Mesendoderm (in vitro differentiated cells): Measurements from ENCODE around the gene ZNF318.
A peak's percentile ranks its signal among the peaks of the same experiment; 100 is the strongest.
"Not testable (repeated sequence)": the region's sequence is repeated elsewhere in the genome, so short reads cannot be mapped to it uniquely, and the experiment has no call there.

ENCODE experiments used
- DNase-seq: peaks from one replicate; pipeline ENCODE4 v3.0.0; 2013
- H2AK5ac ChIP-seq: 2 replicates; pipeline ENCODE4 v1.6.1; 2013; ENCODE audit warnings: low read length, inconsistent platforms
- H2BK120ac ChIP-seq: 2 replicates; pipeline ENCODE4 v1.6.1; 2013; ENCODE audit warnings: low read depth, mild to moderate bottlenecking, low read length, moderate library complexity, mixed read lengths
- H2BK15ac ChIP-seq: replicated peaks from 2 replicates; pipeline ENCODE4 v1.6.1; 2013; ENCODE audit warnings: low read depth, mild to moderate bottlenecking, moderate library complexity
- H2BK5ac ChIP-seq: 2 replicates; pipeline ENCODE4 v1.6.1; 2013; ENCODE audit warnings: low read length, inconsistent platforms
- H3K18ac ChIP-seq: 2 replicates; pipeline ENCODE4 v1.6.1; 2013; ENCODE audit warnings: mild to moderate bottlenecking, low read length, mixed read lengths
- H3K23ac ChIP-seq: one replicate; pipeline ENCODE4 v1.6.1; 2013; ENCODE audit warnings: low read length
- H3K27ac ChIP-seq: 2 replicates; pipeline ENCODE4 v1.5.1; 2013; ENCODE audit warnings: low read depth, mild to moderate bottlenecking, inconsistent platforms, low read length, moderate library complexity
- H3K27me3 ChIP-seq: 2 replicates; pipeline ENCODE4 v1.6.1; 2013; ENCODE audit warnings: low read length, control low read depth, mild to moderate bottlenecking, inconsistent platforms; ENCODE audit not compliant: insufficient read depth, poor library complexity
- H3K36me3 ChIP-seq: 2 replicates; pipeline ENCODE4 v1.6.1; 2013; ENCODE audit warnings: low read length, inconsistent platforms; ENCODE audit not compliant: control insufficient read depth, insufficient read depth
- H3K4ac ChIP-seq: one replicate; pipeline ENCODE4 v1.6.1; 2013; ENCODE audit warnings: low read depth, mild to moderate bottlenecking, low read length, moderate library complexity
- H3K4me1 ChIP-seq: 2 replicates; pipeline ENCODE4 v1.6.1; 2013; ENCODE audit warnings: low read depth, low read length, inconsistent platforms; ENCODE audit not compliant: control insufficient read depth
- H3K4me2 ChIP-seq: 2 replicates; pipeline ENCODE4 v1.6.1; 2013; ENCODE audit warnings: low read length
- H3K4me3 ChIP-seq: 2 replicates; pipeline ENCODE4 v1.5.1; 2013; ENCODE audit warnings: mild to moderate bottlenecking, low read length
- H3K56ac ChIP-seq: one replicate; pipeline ENCODE4 v1.6.1; 2013; ENCODE audit warnings: low read length
- H3K79me1 ChIP-seq: 2 replicates; pipeline ENCODE4 v1.6.1; 2013; ENCODE audit warnings: low read length, inconsistent platforms
- H3K79me2 ChIP-seq: 2 replicates; pipeline ENCODE4 v1.6.1; 2013; ENCODE audit warnings: mild to moderate bottlenecking, low read length; ENCODE audit not compliant: control insufficient read depth, insufficient read depth
- H3K9ac ChIP-seq: 2 replicates; pipeline ENCODE4 v1.6.1; 2013; ENCODE audit warnings: low read length, inconsistent platforms
- H4K5ac ChIP-seq: one replicate; pipeline ENCODE4 v1.6.1; 2013; ENCODE audit warnings: low read length
- H4K8ac ChIP-seq: one replicate; pipeline ENCODE4 v1.6.1; 2013; ENCODE audit warnings: low read depth, mild to moderate bottlenecking, control low read depth, low read length, moderate library complexity
- WGBS: extraction: QIAGEN DNeasy Blood & Tissue Kit; methylation state at CpG from one replicate; pipeline ENCODE4 v1.1.7; 2013; ENCODE audit warnings: low lambda C conversion rate, missing lambda C conversion rate; ENCODE audit not compliant: insufficient coverage; ENCODE audit errors: extremely low coverage; 5-methylcytosine and 5-hydroxymethylcytosine counted together

ZNF318 gene

DNA sequence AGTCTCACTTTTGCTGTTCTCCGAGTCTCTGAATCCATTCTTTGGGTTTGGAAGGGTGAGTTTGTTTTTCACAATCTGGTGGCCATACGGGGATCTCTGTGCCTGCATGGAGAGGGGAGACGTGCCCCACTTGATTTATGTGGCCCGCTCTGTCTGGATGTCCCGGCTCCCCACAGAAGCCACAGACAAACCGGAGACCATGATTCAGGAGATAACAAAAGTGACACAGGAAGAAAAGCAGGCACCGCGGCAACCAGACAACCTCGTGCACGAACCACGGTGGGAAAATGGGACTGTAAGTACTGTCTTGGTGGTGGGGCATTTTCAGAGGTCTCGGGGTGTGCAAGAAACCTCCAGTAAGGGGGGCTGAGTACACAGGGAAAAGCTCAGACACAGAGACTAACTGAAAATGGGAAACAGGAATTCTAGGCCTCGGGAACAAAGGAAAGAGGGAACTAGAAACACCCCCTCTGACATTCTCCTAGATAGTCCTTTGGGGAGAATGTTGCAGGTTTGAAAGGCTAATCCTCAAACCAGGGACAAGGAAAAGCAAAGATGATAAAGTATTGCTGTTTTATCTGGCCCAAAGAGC, 22.1 kb upstream of the ZNF318 start:
- H3K18ac ChIP-seq, result no peak overlapping the region
- H2BK5ac ChIP-seq, result no peak overlapping the region
- no peak overlapping the region for H3K4me3 ChIP-seq
- H3K4me2 ChIP-seq, result no peak overlapping the region
- H3K79me1 ChIP-seq, result no peaks in the 10 kb centered on the region
- no peak overlapping the region for H3K9ac ChIP-seq
- H2AK5ac ChIP-seq, result no peak overlapping the region
- H3K4ac ChIP-seq, result no peak overlapping the region
- H3K79me2 ChIP-seq, result no peaks in the 10 kb centered on the region
- H3K56ac ChIP-seq, result peak overlapping the region; percentile 42
- no peak overlapping the region for H2BK120ac ChIP-seq
- H4K8ac ChIP-seq, result no peak overlapping the region
- H2BK15ac ChIP-seq, result no peak overlapping the region
- H3K36me3 ChIP-seq, result no peaks in the 10 kb centered on the region
- H4K5ac ChIP-seq, result no peak overlapping the region
- no peaks in the 10 kb centered on the region for H3K27me3 ChIP-seq
- DNase-seq, result no peak
- no peaks in the 10 kb centered on the region for H3K4me1 ChIP-seq
- H3K23ac ChIP-seq, result no peak overlapping the region
- H3K27ac ChIP-seq, result no peak overlapping the region
- no CpG with 5 or more reads among the region's 13 CpGs for WGBS

DNA sequence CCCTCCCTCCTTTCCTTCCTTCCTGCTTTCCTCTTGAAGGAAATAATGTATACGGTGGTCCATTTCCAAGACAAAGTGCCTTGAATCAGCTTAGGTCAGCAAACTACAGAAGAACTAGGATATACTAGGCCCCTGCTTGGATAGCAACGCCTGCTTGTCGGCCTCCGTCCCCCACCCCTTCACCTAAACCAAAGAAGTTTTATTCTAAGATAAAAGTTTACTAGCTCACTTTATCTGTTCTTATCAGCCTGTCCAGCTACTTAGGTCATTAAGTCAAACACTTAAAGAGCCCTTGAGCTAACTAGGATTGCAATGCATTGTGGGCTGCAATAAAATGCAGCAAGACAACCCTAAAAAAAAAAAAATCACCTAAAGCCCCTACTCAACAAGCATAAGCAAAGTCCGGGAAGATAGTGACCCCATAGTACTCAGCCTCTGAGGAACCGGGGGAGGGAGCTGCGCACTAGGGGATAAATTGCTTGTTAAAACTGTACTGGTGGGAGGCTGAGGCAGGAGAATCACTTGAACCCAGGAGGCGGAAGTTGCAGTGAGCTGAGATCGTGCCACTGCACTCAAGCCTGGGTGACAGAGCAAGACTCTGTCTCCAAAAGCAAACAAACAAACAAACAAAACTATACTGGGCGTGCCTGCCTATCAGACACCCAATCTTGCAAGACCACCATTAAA, 21.4 kb upstream of the ZNF318 start:
- WGBS, result no CpG with 5 or more reads among the region's 10 CpGs
- not testable (repeated sequence) for H2AK5ac ChIP-seq, H3K18ac ChIP-seq, H3K4me1 ChIP-seq, DNase-seq, H4K8ac ChIP-seq, H3K23ac ChIP-seq, H3K36me3 ChIP-seq, H3K27ac ChIP-seq, H2BK15ac ChIP-seq, H2BK120ac ChIP-seq, H2BK5ac ChIP-seq, H3K4ac ChIP-seq, H3K4me3 ChIP-seq, H4K5ac ChIP-seq, H3K4me2 ChIP-seq, H3K56ac ChIP-seq, H3K79me2 ChIP-seq, H3K27me3 ChIP-seq, H3K79me1 ChIP-seq, H3K9ac ChIP-seq

DNA sequence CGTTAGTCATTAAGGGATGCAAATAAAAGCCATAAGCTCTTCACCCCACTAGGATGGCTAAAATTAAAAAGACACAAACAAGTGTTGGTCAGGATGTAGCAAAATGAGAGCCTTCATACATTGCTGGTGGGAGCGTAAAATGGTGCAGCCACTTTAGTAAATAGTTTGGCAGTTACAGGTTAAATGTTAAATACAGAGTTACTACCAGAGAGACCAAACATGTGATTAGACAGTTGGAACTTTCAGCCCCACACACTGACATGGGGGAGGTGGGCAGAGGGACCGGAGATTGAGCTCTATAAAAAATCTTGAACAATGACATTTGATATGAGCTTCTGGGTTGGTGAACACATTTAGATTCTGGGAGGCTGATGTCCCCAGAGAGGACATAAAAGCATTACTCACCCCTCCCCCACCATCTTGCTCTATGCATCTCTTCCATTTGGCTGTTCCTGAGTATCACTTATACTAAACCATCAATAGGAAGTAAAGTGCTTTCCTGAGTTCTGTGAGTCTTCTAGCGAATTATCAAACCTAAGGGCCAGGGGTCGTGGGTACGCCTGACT, 20.4 kb upstream of the ZNF318 start:
- Histone ChIP-seq H4K8ac (no peak overlapping the region), H3K4me2 (no peak overlapping the region), H3K9ac (no peak overlapping the region), H3K18ac (no peak overlapping the region), H3K4ac (no peak overlapping the region), H4K5ac (no peak overlapping the region), H3K36me3 (no peaks in the 10 kb centered on the region), H3K27ac (no peak overlapping the region), H3K56ac (no peak overlapping the region), H3K4me3 (no peak overlapping the region), H3K27me3 (no peaks in the 10 kb centered on the region), H2BK15ac (no peak overlapping the region), H2BK5ac (no peak overlapping the region), H2AK5ac (no peak overlapping the region), H3K79me1 (no peaks in the 10 kb centered on the region), H3K79me2 (no peaks in the 10 kb centered on the region), H3K23ac (no peak overlapping the region), H2BK120ac (no peak overlapping the region), H3K4me1 (no peaks in the 10 kb centered on the region)
- no CpG with 5 or more reads among the region's 6 CpGs for WGBS
- no peak for DNase-seq

DNA sequence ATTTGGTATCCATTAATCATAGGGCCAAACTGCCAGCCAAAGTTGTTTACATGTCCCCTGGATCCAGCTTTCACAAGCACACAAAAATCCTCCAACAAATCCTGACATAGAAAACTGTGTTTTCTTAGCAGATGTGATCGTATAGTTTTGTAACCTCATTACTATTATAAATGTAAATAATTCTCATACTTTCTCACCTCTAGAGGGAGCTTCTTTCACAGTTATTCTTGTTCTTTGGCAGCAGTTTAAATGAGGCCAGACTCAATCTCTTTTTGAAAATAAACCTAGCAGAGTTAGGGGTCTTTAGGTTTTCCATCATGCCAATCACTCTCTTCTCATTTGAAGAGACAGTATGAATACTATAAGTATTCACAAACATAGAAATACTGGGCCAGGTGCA, 17.0 kb upstream of the ZNF318 start:
- Histone ChIP-seq H3K23ac (no peak overlapping the region), H3K18ac (no peak overlapping the region), H3K79me2 (no peaks in the 10 kb centered on the region), H2BK15ac (no peak overlapping the region), H3K9ac (no peak overlapping the region), H4K5ac (no peak overlapping the region), H3K56ac (no peak overlapping the region), H3K27me3 (no peaks in the 10 kb centered on the region), H3K4me1 (no peaks in the 10 kb centered on the region), H3K4me3 (no peak overlapping the region), H3K4ac (no peak overlapping the region), H2BK5ac (no peak overlapping the region), H3K4me2 (no peak overlapping the region), H4K8ac (no peak overlapping the region), H3K27ac (no peak overlapping the region), H2AK5ac (no peak overlapping the region), H2BK120ac (no peak overlapping the region), H3K79me1 (no peaks in the 10 kb centered on the region), H3K36me3 (no peaks in the 10 kb centered on the region)
- no peak for DNase-seq
- WGBS, result no CpG with 5 or more reads among the region's 1 CpG

DNA sequence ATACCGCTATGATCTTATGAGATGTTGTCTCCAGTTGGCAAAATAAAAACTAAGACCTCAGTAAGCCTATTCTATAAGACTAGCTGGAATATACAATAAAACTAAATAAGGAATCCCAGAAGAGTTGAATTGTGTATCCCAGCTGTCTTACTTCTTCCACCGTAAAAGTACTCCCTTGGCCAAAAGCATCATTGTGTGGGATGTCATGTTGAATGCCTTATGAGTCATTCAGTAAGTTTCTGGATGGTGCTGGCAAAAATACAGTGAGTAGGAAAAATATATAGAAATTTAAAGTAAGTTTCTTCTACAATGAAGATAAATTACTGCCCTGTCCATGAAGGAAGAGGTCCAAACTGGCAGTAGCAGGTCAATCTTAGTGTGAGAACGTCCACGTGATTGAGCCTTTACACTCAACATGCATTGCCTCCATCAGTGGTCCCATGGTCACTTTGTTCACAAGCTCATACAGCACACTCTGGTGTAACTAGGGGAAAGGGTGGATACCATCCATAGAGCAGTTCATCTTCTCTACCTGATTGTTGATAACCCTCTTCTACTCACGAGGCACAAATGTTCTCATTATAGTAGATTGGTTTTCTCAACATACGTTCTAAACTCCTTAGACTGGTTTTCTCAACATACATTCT, 13.7 kb upstream of the ZNF318 start:
- no peak overlapping the region for H3K27ac ChIP-seq
- no peak overlapping the region for H4K8ac ChIP-seq
- H3K4me1 ChIP-seq, result no peaks in the 10 kb centered on the region
- no peak overlapping the region for H3K23ac ChIP-seq
- no peak overlapping the region for H2BK15ac ChIP-seq
- H3K36me3 ChIP-seq, result no peaks in the 10 kb centered on the region
- H3K56ac ChIP-seq, result no peak overlapping the region
- no peak overlapping the region for H2BK5ac ChIP-seq
- no peak overlapping the region for H3K4me2 ChIP-seq
- H3K27me3 ChIP-seq, result peaks cover 2% of the 10 kb centered on the region
- no CpG with 5 or more reads among the region's 6 CpGs for WGBS
- H3K18ac ChIP-seq, result no peak overlapping the region
- no peaks in the 10 kb centered on the region for H3K79me1 ChIP-seq
- H4K5ac ChIP-seq, result no peak overlapping the region
- H3K4ac ChIP-seq, result no peak overlapping the region
- H2AK5ac ChIP-seq, result no peak overlapping the region
- H3K79me2 ChIP-seq, result no peaks in the 10 kb centered on the region
- no peak overlapping the region for H2BK120ac ChIP-seq
- no peak overlapping the region for H3K9ac ChIP-seq
- DNase-seq, result no peak
- no peak overlapping the region for H3K4me3 ChIP-seq
